Left kidney (tissue), 2 donors: ENCODE data around the gene FAM168A. TPM values are rescaled to one million over a fixed set of nuclear protein-coding genes. Genes with fewer than 3 reads are reported as not detected.
A peak's percentile ranks its signal among the peaks of the same experiment; 100 is the strongest.

Experiments used
- DNase-seq: peaks from one replicate; pipeline ENCODE4 v3.0.0-alpha.2; 2013
- polyA plus RNA-seq: library from polyadenylated mRNA; unstranded; fragments of 120-200 nt; gene quantifications from one replicate; pipeline ENCODE4 v1.2.1, GENCODE V29; 2013; ENCODE audit not compliant: insufficient read length

The FAM168A gene
- polyA plus RNA-seq, 1 donor, result 49.7 TPM

- DNase-seq, result no peak
These were observed 169.7 kb downstream of the FAM168A start for GRCh38 chr11:73428227-73428626.

DNA sequence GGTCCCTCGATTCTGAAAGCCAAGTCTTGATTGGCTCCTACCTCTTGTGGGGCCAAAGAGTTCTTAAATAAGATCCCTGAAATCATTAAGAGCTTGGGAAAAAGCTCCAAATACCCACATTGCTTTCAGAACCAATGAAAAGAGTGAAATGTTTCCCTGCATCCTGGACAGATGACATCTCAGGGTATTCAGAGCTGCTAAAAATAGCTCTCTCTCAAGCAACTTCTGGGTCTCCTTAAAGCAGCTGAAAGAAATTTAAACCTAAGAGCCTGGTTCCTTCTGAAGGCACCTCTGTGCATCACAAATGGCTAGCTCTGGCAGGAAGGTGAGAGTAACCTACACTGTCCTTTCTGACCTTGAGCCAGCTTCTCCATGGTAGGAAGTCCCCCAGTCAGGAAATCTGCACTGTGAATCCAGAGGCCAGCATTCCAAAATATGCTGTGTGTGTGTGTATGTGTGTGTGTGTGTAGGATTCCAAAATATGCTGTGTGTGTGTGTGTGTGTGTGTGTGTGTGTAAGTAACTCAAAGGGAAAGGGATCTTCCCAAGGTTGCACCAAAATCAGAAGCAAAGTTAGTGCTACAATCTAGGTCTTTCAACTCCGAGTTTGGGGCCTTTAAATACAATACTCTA is 171.6 kb downstream of the FAM168A start:
- DNase-seq, result no peak

GRCh38 chr11:73425108-73425507 is 172.8 kb downstream of the FAM168A start:
- DNase-seq, result no peak

DNA sequence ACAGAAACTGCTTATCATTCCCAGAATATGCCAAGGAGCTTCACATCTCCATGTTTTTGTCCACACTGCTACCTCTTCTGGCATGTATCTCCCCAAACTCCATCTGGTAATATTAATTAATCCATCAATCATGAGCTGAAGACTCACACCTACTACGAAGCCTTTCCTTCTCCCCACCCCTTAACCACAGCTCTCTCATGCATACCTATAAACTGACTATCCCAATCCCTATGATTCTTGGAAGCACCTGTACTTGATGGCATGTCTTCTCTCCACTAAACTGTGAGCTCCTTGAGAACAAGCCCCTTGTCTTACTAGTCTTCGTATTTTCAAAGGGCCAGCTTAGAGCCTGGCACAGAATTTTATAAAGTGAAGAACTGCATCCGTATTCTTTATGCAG is 174.4 kb downstream of the FAM168A start:
- DNase-seq, result no peak

- no peak for DNase-seq
These were observed 175.0 kb downstream of the FAM168A start for GRCh38 chr11:73422886-73423285.

DNA sequence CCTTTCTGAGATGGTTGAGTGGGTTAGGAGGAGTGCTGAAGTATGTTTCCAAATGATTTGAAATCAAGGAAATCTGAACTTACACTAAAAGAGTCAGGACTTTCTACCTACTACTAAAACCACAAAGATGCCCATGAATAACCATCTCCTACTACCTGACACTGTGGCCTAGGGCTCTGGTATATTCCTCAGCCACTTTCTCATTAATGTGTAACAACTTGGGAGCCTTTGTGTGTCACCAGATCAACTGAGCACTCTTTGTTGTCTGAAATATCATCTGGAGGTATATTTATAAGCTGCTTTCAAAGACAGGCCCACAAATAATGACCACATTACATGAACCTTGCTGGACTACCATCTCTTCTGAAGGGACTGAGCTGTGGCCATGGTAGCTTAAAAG is 177.8 kb downstream of the FAM168A start:
- DNase-seq, result no peak

- DNase-seq, result no peak
These were observed 181.1 kb downstream of the FAM168A start for GRCh38 chr11:73416786-73417185.

- DNase-seq, result no peak
These were observed 181.9 kb downstream of the FAM168A start for GRCh38 chr11:73415854-73416615.

GRCh38 chr11:73414977-73415651 is 182.8 kb downstream of the FAM168A start:
- no peak for DNase-seq

- DNase-seq, result no peak
These were observed 184.7 kb downstream of the FAM168A start for GRCh38 chr11:73413256-73413655.

- DNase-seq, result no peak
These were observed 185.6 kb downstream of the FAM168A start for GRCh38 chr11:73412308-73412707.

- no peak for DNase-seq
These were observed 186.9 kb downstream of the FAM168A start for GRCh38 chr11:73411031-73411430.

DNA sequence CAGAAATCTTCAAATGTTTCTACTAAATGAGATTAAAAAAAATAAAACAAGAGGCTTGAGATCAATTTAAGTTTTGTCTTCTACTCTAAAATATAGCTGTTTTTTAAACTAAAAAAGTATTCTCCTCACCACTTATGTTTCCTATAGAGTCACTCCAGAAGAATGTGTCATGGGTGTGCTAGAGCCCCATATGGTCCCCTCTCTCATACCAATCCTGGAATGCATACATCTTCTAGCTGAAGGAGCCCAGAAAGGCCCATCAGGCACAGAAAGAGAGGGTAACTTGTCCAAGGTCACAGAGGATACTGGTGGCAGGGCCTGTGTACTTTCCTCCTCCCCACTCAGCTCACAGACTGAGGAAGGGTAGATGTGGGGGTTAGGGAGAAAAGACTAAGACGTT is 187.3 kb downstream of the FAM168A start:
- DNase-seq, result no peak

DNA sequence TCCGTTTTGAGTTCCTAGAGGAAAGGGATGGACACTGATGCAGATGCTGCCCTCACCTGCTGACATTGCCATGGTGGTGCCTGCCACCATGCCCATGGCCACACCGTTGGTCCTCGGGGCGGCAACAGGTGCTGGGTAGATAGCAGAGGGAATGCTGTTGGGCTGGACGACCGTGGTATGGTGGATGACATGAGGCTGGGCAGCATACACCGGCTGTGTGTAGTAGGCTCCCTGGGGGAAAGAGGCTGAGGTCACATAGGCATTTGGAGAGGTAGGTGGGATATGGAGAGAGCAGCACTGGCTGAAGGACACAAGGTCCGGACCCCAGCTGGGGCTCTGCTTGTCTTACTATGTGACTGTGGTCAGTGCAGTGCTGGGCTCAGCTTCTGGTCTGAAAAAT is 188.5 kb downstream of the FAM168A start:
- DNase-seq, result no peak

GRCh38 chr11:73406619-73407018 is 191.3 kb downstream of the FAM168A start:
- no peak for DNase-seq

DNA sequence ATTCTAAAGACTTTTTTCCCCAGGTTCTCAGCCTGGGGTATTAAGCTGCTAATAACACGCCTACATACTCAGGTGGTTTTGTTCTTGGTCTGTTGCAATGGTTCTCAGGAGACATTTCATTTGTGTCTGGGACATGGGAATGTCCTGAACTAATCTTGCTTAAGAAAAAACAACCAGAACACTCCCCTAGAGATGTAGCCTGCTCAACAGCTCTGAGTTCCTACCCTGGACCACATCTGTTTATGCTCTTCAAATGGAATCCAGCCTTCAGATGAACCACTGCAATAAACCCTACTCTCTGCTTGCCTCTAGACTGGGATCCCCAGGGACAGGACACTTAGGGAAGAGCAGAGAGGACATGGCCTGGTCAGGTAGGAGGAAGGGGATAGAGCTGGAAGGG is 191.8 kb downstream of the FAM168A start:
- DNase-seq, result no peak

GRCh38 chr11:73405146-73405510 is 192.8 kb downstream of the FAM168A start:
- DNase-seq, result no peak

DNA sequence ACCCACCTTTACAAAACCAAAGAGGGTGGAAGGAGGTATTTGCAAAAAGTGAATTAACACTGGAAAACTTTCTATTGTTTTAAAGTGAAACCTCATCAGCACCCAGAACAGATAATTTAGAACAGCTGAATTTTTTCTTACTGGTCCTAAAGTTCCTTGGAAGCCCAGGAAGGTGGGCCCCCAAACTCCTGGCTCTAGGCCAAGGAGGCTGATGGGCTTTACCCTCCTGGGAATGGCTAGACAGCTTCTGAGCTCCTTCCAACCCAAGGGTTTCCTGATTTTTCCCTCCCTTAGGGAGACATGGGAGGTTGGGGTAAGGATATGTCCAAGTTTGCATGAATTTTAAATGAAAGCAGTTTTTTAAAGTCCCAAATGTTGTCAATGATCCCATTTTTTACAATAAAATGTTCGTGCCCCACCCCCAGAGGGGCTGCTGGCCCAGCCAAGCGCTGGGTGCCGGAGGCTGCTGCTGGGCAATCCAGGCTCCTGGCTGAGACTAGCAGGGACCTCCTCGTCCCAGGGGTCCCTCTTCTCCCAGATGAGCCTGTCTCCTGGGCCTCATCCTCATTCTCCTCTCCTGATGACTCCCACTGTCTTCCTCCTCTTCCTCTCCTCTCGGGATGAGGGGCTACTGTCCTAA is 193.3 kb downstream of the FAM168A start:
- DNase-seq, result no peak

DNA sequence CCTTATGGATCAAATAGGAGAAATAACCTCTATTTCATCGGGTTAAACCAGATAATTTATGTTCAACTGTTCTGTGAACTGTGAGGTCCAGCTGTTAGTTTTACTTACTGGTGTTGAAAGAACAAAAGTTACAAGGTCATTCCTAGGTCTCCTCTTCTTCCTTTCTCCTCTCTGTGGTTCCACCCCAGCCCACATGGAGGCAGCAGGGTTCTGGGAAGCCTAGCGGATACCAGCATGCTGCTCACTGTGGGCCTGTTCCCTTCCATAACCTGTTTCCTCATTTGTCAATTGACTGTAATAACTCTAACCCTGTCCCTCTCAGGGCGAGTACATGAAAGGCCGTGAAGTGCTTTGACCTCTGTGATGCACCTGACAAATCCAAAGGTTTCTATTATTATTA is 193.9 kb downstream of the FAM168A start:
- DNase-seq, result peak; percentile 45

DNA sequence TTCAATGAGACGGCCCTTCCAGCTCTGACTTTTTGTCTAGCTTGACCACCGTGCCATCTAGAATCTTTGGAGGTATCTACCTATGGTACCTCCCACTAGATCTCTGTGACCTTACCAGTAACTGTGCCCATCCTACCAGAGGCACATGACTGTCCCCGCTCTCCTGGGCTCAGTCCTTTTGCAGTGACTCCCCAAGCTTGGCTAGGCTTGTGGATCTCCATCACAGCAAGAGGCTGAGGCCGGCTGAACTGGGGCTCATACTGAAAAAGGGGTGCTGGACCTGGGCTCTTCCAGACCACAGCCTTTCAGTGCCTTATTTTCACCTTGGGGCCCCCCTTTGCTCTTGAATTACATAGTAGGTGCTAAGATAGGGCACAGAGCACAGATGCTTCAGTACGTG is 194.4 kb downstream of the FAM168A start:
- no peak for DNase-seq

GRCh38 chr11:73402834-73403185 is 195.1 kb downstream of the FAM168A start:
- DNase-seq, result no peak

- no peak for DNase-seq
These were observed 195.7 kb downstream of the FAM168A start for GRCh38 chr11:73401924-73402833.
